Pancreas (tissue), 10 donors: ENCODE measurements around the gene APBA1. TPM values are rescaled to one million over a fixed set of nuclear protein-coding genes. Genes with fewer than 3 reads are reported as not detected.
"Not testable (repeated sequence)": the region's sequence is repeated elsewhere in the genome, so short reads cannot be mapped to it uniquely, and the experiment has no call there.

Source experiments
- ATAC-seq, 4 donors: fragments of 200-7000 bp; cut with Tn5 transposase; one replicate each; pipeline versions ENCODE4 v1.8.0 to v1.9.1; 2020; ENCODE audit warnings: mild to moderate bottlenecking in 4 of 4, moderate library complexity in 4 of 4
- DNase-seq, 6 donors: peaks; one replicate each; pipeline ENCODE4 v3.0.0-alpha.2; 2020
- FAIRE-seq: peaks from 2 replicates; lab custom pipeline; 2012; peaks lifted over from hg19 to GRCh38; lab: Jason Lieb, UNC
- H3K27ac ChIP-seq, 4 donors: fragments of 200-600 bp; sonication (generic); 1 replicate in 3 of 4; 2 replicates in 1 of 4; pipeline versions ENCODE4 v1.5.0 to v1.8.0; 2020
- H3K27me3 ChIP-seq, 4 donors: fragments of 200-600 bp; one replicate each; pipeline ENCODE4 v1.8.0; 2021
- H3K36me3 ChIP-seq, 3 donors: fragments of 200-600 bp; sonication (generic) in 1 of 3; one replicate each; pipeline versions ENCODE4 v1.5.0 to v1.8.0; 2020 to 2021
- H3K4me1 ChIP-seq, 3 donors: fragments of 200-600 bp; one replicate each; pipeline ENCODE4 v1.8.0; 2021
- H3K4me3 ChIP-seq, 4 donors: fragments of 200-600 bp; sonication (generic) in 2 of 4; one replicate each; pipeline versions ENCODE4 v1.5.0 to v1.8.0; 2020 to 2021
- H3K9me3 ChIP-seq, 4 donors: fragments of 200-600 bp; one replicate each; pipeline ENCODE4 v1.8.0; 2021
- CTCF ChIP-seq, 4 donors: fragments of 200-600 bp; sonication (generic) in 3 of 4; IDR thresholded peaks; one replicate each; pipeline versions ENCODE4 v1.5.0 to v1.8.0; 2021; ENCODE audit warnings: antibody characterized with exemption in 4 of 4
- WGBS, 2 donors: extraction: QIAGEN DNeasy Blood & Tissue Kit; methylation state at CpG; one replicate each; pipeline ENCODE4 v1.1.7; 2013; 5-methylcytosine and 5-hydroxymethylcytosine counted together
- intact Hi-C, 3 donors: fragments of 100-400 bp; cut with DNase I; formaldehyde crosslinking; loops; one replicate each; pipeline versions ENCODE4 v1.11.1 to v1.14.2; 2022
- polyA plus RNA-seq, 2 donors: library from polyadenylated mRNA; stranded (reverse); fragments of 200-250 nt; gene quantifications; one replicate each; pipeline ENCODE4 v1.2.3, GENCODE V29; 2013
- total RNA-seq, 6 donors: library from RNA; stranded (reverse); fragmentation: NEBNext Ultra II Directional in 4 of 6; extraction: Animal tissue kit (Norgen Biotek cat#: 25700) in 4 of 6; gene quantifications; one replicate each; pipeline versions ENCODE4 v1.2.1 to v1.2.4, GENCODE V29; 2021 to 2023
- donor health status: healthy with polysubstance abuse.
- donor health status: DM: no; HTN: no; CAD: no; lungs with moderate emphysema.
- donor health status: DM: no; HTN: no; CAD: no.
- donor health status: control.
- donor health status: control.
- donor health status: Bipolar disorder and iron deficiency.
- donor health status: DM: yes; HTN: yes; CAD: no.
- donor health status: DM: no; HTN: no; CAD: no.
- donor health status: DM: no; HTN: no; CAD: no.
- donor health status: DM: yes; HTN: yes; CAD: no.

APBA1 gene
- total and polyA plus RNA-seq, 8 donors, result 0.68 to 3.2 (median 2.2) TPM

- FAIRE-seq (no peak), DNase-seq (no peak), ATAC-seq (no peak)
- intact Hi-C loops, result loop anchor here in 1 of 3 donors (10.0 kb wide), 1 partner anchor 51 kb away; no protein-coding TSS in a partner anchor
- no peak overlapping the region for H3K4me3 ChIP-seq
- 76 to 79% methylated on average over 8 of the region's 8 CpGs for WGBS, 2 donors
- H3K9me3 ChIP-seq, result no peaks in the 10 kb centered on the region
- no peaks in the 10 kb centered on the region for H3K36me3 ChIP-seq
- H3K4me1 ChIP-seq, result no peaks in the 10 kb centered on the region
- no peak overlapping the region for H3K27ac ChIP-seq
- no peaks in the 10 kb centered on the region for H3K27me3 ChIP-seq
- no peak for TF ChIP-seq CTCF (IDR thresholded peaks at IDR 0.05)
Measured at GRCh38 chr9:69444021-69444420, 228.2 kb downstream of the APBA1 start.

GRCh38 chr9:69443178-69443577 is 229.0 kb downstream of the APBA1 start:
- H3K36me3 ChIP-seq, result no peaks in the 10 kb centered on the region
- no peak for TF ChIP-seq CTCF (IDR thresholded peaks at IDR 0.05)
- WGBS, 2 donors, result 93% methylated on average over 3 of the region's 3 CpGs
- FAIRE-seq (no peak), ATAC-seq (no peak), DNase-seq (no peak)
- H3K9me3 ChIP-seq, result no peaks in the 10 kb centered on the region
- H3K27ac ChIP-seq, result no peak overlapping the region
- no peaks in the 10 kb centered on the region for H3K4me1 ChIP-seq
- H3K27me3 ChIP-seq, result no peaks in the 10 kb centered on the region
- intact Hi-C loops, result loop anchor here in 1 of 3 donors (10.0 kb wide), 1 partner anchor 52 kb away; no protein-coding TSS in a partner anchor
- H3K4me3 ChIP-seq, result no peak overlapping the region

- DNase-seq, result no peak
Measured at GRCh38 chr9:69442486-69442885, 229.7 kb downstream of the APBA1 start.

GRCh38 chr9:69440254-69440955 is 231.8 kb downstream of the APBA1 start:
- not testable (repeated sequence) for H3K27me3 ChIP-seq, H3K4me1 ChIP-seq, ATAC-seq, FAIRE-seq, H3K36me3 ChIP-seq, H3K27ac ChIP-seq, DNase-seq, H3K4me3 ChIP-seq, H3K9me3 ChIP-seq
- intact Hi-C loops, result loop anchor here in 1 of 3 donors (10.0 kb wide), 1 partner anchor 54 kb away; no protein-coding TSS in a partner anchor
- 89 to 93% methylated on average over 15 of the region's 15 CpGs for WGBS, 2 donors

More at GRCh38 chr9:69442486-69442885, 229.7 kb downstream of the APBA1 start:
- Histone ChIP-seq H3K27ac (no peak overlapping the region), H3K9me3 (no peaks in the 10 kb centered on the region), H3K36me3 (no peaks in the 10 kb centered on the region), H3K4me3 (no peak overlapping the region), H3K27me3 (no peaks in the 10 kb centered on the region), H3K4me1 (no peaks in the 10 kb centered on the region)
- intact Hi-C loops, result loop anchor here in 1 of 3 donors (10.0 kb wide), 1 partner anchor 52 kb away; no protein-coding TSS in a partner anchor
- FAIRE-seq, result no peak
- WGBS, 2 donors, result 88 to 94% methylated on average over 5 of the region's 5 CpGs
- ATAC-seq, result no peak
- TF ChIP-seq CTCF (IDR thresholded peaks at IDR 0.05), result no peak

GRCh38 chr9:69439654-69440053 is 232.5 kb downstream of the APBA1 start:
- H3K27me3 ChIP-seq, DNase-seq, H3K36me3 ChIP-seq, H3K27ac ChIP-seq, ATAC-seq, FAIRE-seq, H3K4me3 ChIP-seq, H3K9me3 ChIP-seq, H3K4me1 ChIP-seq: not testable (repeated sequence)
- intact Hi-C loops, result loop anchor here in 1 of 3 donors (10.0 kb wide), 1 partner anchor 55 kb away; no protein-coding TSS in a partner anchor
- WGBS, 2 donors, result 92 to 96% methylated on average over 4 of the region's 4 CpGs

- Histone ChIP-seq H3K4me1 (no peaks in the 10 kb centered on the region), H3K27me3 (no peaks in the 10 kb centered on the region), H3K9me3 (no peaks in the 10 kb centered on the region), H3K36me3 (no peaks in the 10 kb centered on the region), H3K4me3 (no peak overlapping the region), H3K27ac (no peak overlapping the region)
- intact Hi-C loops, result no loop called here
- TF ChIP-seq CTCF (IDR thresholded peaks at IDR 0.05), result no peak
- DNase-seq (no peak), ATAC-seq (no peak), FAIRE-seq (no peak)
- 95 to 96% methylated on average over 6 of the region's 6 CpGs for WGBS, 2 donors
Measured at GRCh38 chr9:69433968-69434367, 238.2 kb downstream of the APBA1 start.
